Left lung (tissue), 10 donors: ENCODE measurements around the gene MTF1. TPM values are rescaled to one million over a fixed set of nuclear protein-coding genes. Genes with fewer than 3 reads are reported as not detected.

ENCODE experiments used
- ATAC-seq: fragments of 200-7000 bp; cut with Tn5 transposase; one replicate; pipeline ENCODE4 v1.9.1; 2020; ENCODE audit warnings: moderate library complexity
- DNase-seq, 4 donors: peaks; one replicate each; pipeline ENCODE4 v3.0.0-alpha.2; 2013 to 2020
- H3K27ac ChIP-seq, 2 donors: fragments of 200-600 bp; sonication (generic) in 1 of 2; one replicate each; pipeline versions ENCODE4 v1.5.0 to v1.8.0; 2020 to 2021
- H3K27me3 ChIP-seq, 2 donors: fragments of 200-600 bp; sonication (generic) in 1 of 2; one replicate each; pipeline versions ENCODE4 v1.5.0 to v1.8.0; 2020 to 2021
- H3K36me3 ChIP-seq, 2 donors: fragments of 200-600 bp; sonication (generic) in 1 of 2; one replicate each; pipeline versions ENCODE4 v1.5.0 to v1.8.0; 2020 to 2021
- H3K4me1 ChIP-seq, 2 donors: fragments of 200-600 bp; one replicate each; pipeline ENCODE4 v1.8.0; 2021
- H3K4me3 ChIP-seq, 2 donors: fragments of 200-600 bp; sonication (generic) in 1 of 2; one replicate each; pipeline versions ENCODE4 v1.5.0 to v1.8.0; 2020 to 2021; ENCODE audit warnings: mild to moderate bottlenecking in 1 of 2
- H3K9me3 ChIP-seq, 2 donors: fragments of 200-600 bp; sonication (generic) in 1 of 2; one replicate each; pipeline versions ENCODE4 v1.5.0 to v1.8.0; 2020 to 2021
- CTCF ChIP-seq, 2 donors: fragments of 200-600 bp; sonication (generic) in 1 of 2; IDR thresholded peaks; one replicate each; pipeline versions ENCODE4 v1.5.0 to v1.8.0; 2021; ENCODE audit warnings: antibody characterized with exemption in 2 of 2
- intact Hi-C, 2 donors: fragments of 100-400 bp; cut with DNase I; formaldehyde crosslinking; loops; one replicate each; pipeline versions ENCODE4 v1.11.2 to v1.14.2; 2022
- polyA plus RNA-seq, 6 donors: library from polyadenylated mRNA; unstranded; fragments of 120-200 nt; gene quantifications; one replicate each; pipeline ENCODE4 v1.2.1, GENCODE V29; 2013; ENCODE audit not compliant: insufficient read length in 6 of 6
- total RNA-seq, 2 donors: library from RNA; stranded (reverse); fragmentation: NEBNext Ultra II Directional; extraction: Animal tissue kit (Norgen Biotek cat#: 25700); gene quantifications; one replicate each; pipeline ENCODE4 v1.2.1, GENCODE V29; 2021
- donor health status: DM: no; HTN: yes; CAD: no.
- donor health status: DM: no; HTN: no; CAD: no.

MTF1 gene
- total and polyA plus RNA-seq, 8 donors: 7.5 to 37.4 (median 9.2) TPM

DNA sequence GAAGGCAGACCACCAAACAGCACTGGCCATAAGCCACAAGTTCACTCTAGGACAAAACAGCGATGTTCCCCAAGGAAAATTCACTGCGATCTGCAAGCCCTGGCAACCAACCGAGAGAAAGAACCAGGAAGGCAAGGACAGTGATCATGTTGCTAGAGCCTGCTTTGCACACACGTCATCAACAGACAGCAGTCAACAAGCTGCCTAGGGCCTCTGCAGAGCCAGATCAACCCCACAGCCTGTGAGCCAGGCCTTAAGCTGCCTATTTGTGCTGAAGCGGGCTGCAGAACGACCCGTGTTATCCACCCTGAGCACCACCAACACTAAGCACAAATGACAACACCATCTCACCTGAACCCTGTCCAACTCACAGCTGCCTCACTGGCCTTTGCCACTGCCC is 45.1 kb downstream of the MTF1 start:
- Histone ChIP-seq H3K27ac (no peak overlapping the region), H3K4me3 (no peak overlapping the region), H3K4me1 (peaks cover 2 to 48% of the 10 kb centered on the region in 2 donors), H3K27me3 (no peaks in the 10 kb centered on the region), H3K36me3 (peaks cover 0 to 73% of the 10 kb centered on the region in 2 donors), H3K9me3 (no peaks in the 10 kb centered on the region)
- TF ChIP-seq CTCF (IDR thresholded peaks at IDR 0.05): no peak
- no peak for ATAC-seq
- intact Hi-C loops: no loop called here
- no peak for DNase-seq

- no peak for TF ChIP-seq CTCF (IDR thresholded peaks at IDR 0.05)
- no peaks in the 10 kb centered on the region for H3K27me3 ChIP-seq
- intact Hi-C loops: no loop called here
- no peak overlapping the region for H3K27ac ChIP-seq
- H3K9me3 ChIP-seq: no peaks in the 10 kb centered on the region
- peaks cover 0 to 67% of the 10 kb centered on the region in 2 donors for H3K36me3 ChIP-seq
- H3K4me3 ChIP-seq: no peak overlapping the region
- H3K4me1 ChIP-seq: peaks cover 7 to 54% of the 10 kb centered on the region in 2 donors
- DNase-seq: no peak
- no peak for ATAC-seq
These were observed 45.8 kb downstream of the MTF1 start for GRCh38 chr1:37813529-37814145.

- H3K27ac ChIP-seq: peak overlapping the region in 1 of 2 donors; percentile 28
- no peaks in the 10 kb centered on the region for H3K9me3 ChIP-seq
- no peak overlapping the region for H3K4me3 ChIP-seq
- ATAC-seq (peak; percentile 30), DNase-seq (peak in 3 of 4 donors; percentile 52 to 87 (median 75))
- peaks cover 0 to 50% of the 10 kb centered on the region in 2 donors for H3K36me3 ChIP-seq
- intact Hi-C loops: no loop called here
- no peaks in the 10 kb centered on the region for H3K27me3 ChIP-seq
- H3K4me1 ChIP-seq: peaks cover 14 to 67% of the 10 kb centered on the region in 2 donors
- TF ChIP-seq CTCF (IDR thresholded peaks at IDR 0.05): peak; percentile 74 to 82
These were observed 48.3 kb downstream of the MTF1 start for GRCh38 chr1:37811027-37811655.

DNA sequence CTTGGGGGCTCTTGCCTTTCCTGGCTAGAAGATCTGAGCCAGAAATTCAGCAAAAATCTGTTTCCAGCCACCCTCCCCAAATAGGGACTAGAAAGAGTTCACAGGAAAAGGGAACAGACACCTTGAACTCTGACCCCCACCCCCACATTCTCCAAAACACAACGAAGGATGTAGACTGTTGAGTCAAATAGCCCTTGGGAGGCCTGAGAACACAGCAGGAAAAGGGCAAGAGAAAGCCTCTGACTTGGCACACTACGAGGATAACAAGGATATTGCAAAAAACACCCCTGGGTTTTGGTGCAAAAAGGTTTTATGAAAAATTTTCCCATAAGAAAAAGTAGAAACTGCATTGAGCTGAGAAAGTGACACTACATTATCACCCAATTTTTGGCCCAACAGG is 49.5 kb downstream of the MTF1 start:
- no peak overlapping the region for H3K4me3 ChIP-seq
- H3K27me3 ChIP-seq: no peaks in the 10 kb centered on the region
- peaks cover 14 to 70% of the 10 kb centered on the region in 2 donors for H3K4me1 ChIP-seq
- peaks cover 0 to 50% of the 10 kb centered on the region in 2 donors for H3K36me3 ChIP-seq
- intact Hi-C loops: no loop called here
- H3K9me3 ChIP-seq: no peaks in the 10 kb centered on the region
- no peak for ATAC-seq
- no peak for DNase-seq
- no peak for TF ChIP-seq CTCF (IDR thresholded peaks at IDR 0.05)
- H3K27ac ChIP-seq: peak overlapping the region in 1 of 2 donors; percentile 28
